Posterior vena cava (tissue), 2 donors: ENCODE results near the gene SNRNP40. TPM values are rescaled to one million over a fixed set of nuclear protein-coding genes. Genes with fewer than 3 reads are reported as not detected.

Experiments
- DNase-seq: peaks from one replicate; pipeline ENCODE4 v3.0.0-alpha.2; 2020; ENCODE audit warnings: low spot score
- intact Hi-C, 2 donors: fragments of 100-400 bp; cut with DNase I; formaldehyde crosslinking; loops; one replicate each; pipeline versions ENCODE4 v1.14.1 to v1.14.2; 2022 to 2023
- long read RNA-seq, 2 donors: library from polyadenylated mRNA; unstranded; transcript quantifications; one replicate each; pipeline ENCODE4 v2.0.0, GENCODE V29; 2020 to 2021
- total RNA-seq, 2 donors: library from RNA; stranded (reverse); fragmentation: NEBNext Ultra II Directional; extraction: Animal tissue kit (Norgen Biotek cat#: 25700); gene quantifications; one replicate each; pipeline ENCODE4 v1.2.1, GENCODE V29; 2021
- donor health status: DM: yes; HTN: yes; CAD: no.
- donor health status: DM: yes; HTN: yes; CAD: no.

Gene SNRNP40
- 10 to 100 TPM; 28.6 to 32.6 TPM for total RNA-seq
- long read RNA-seq, donor 1, transcript SNRNP40-201 (10 exons, 1,597 nt), result major isoform, 14 of 17 reads
- long read RNA-seq, donor 1, partial matches to known transcripts, result 0 of 17 reads
- long read RNA-seq, donor 1, other reads (novel, unspliced or antisense), result 3 of 17 reads
- long read RNA-seq, donor 2, transcript SNRNP40-201 (10 exons, 1,597 nt), result major isoform, 82 of 84 reads
- long read RNA-seq, donor 2, partial matches to known transcripts, result 0 of 84 reads
- long read RNA-seq, donor 2, other reads (novel, unspliced or antisense), result 2 of 84 reads

DNA sequence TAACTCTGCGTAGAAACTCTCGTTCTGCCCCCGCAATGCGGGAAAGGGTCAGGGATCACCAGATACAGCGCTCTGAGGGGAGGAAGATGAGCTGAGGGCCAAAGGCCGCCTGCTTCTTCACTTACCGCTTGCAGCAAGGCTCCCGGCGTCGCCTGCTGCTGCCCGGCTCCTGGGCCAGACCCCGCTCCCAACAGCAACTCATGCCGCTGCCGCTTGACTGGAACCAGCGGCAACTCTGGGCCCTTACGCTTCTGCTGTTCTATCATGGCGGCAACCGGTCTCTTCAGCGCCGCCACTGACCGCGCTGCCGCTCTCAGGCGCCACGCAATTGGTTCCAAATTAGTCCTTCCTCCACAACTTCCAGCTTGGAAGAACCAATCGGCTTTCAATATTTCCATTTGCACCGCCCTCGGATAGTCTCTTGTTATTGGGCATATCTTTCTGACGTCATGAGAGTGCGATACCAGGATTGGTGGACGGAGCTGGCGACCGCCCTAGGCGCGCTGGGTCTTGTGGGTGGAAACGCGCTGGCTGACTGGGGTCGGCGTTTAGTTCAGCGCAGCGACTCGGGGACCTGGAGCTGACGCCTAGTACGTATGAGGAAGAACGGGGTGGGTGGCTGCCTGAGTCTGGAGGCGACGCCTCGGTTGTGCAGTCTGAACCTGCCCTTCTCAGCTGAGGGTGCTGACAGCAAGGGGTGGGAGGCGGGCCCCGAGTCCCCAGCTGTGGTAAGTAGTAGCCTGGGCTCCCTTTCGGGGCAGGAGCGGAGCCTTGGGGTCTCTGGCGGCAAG lies at the start of gene SNRNP40, which contains the start of gene ZCCHC17:
SNRNP40 (minus strand) TSS at position 303 of the 791 bp plus-strand sequence; CDS start at position 266, 37 bp downstream.
ZCCHC17 (plus strand) TSS at position 547 of the 791 bp plus-strand sequence. CDS start 13,067 bp downstream, outside the sequence.
- intact Hi-C loops, result no loop called here
- peak; percentile 97 for DNase-seq

- intact Hi-C loops, result no loop called here
- DNase-seq, result no peak
These were observed 49.0 kb upstream of the SNRNP40 start for GRCh38 chr1:31345635-31346034.

DNA sequence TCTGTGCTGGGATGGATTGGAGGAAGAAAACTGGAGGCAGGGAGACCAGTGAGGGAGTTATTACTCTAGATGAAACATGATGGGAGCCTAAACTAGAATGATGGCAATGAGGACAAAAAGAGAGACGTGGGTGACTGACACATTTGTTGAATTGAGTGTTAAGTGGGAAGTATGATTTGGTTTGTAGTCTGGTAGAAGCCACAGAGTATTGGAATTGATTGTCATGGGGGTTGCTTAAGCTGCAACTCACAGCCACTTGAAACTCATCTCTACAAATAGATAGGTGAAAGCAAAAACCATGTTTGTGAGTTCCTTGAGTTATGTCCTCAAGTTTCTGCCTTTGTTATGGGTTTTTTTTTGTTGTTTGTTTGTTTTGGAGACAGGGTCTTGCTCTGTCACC lies 47.9 kb upstream of the SNRNP40 start:
- DNase-seq, result no peak
- intact Hi-C loops, result no loop called here

DNA sequence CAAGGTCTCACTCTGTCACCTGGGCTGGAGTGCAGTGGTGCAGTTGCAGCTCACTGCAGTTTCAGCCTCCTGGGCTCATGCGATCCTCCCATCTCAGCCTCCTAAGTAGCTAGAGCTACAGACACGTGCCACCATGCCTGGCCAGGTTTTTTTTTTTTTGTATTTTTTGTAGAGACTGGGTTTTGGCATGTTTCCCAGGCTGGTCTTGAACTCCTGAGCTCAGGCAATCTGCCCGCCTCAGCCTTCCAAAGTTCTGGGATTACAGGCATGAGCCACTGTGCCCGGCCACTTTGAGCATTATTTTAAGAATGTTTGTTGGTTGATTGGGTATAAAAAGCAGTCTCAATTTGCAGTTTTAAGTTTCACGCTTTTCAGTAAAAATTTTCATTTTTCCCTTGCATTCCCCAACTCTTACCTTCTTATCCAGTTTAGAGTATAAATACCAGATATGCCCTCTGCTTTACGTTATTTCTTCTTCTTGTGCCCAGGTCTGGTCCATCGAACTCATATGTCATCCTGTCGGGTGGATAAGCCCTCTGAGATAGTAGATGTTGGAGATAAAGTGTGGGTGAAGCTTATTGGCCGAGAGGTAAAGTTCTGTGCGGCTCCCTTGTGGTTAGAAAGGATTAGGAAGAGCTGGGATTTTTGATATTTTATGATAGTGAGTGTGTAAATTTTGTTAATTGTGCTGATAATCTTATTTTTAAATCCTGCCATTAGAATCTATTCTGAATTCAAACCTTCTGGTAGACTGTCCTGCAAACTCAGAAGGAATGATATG lies 40.3 kb upstream of the SNRNP40 start:
- no peak for DNase-seq
- intact Hi-C loops, result no loop called here

GRCh38 chr1:31335007-31335406 lies 38.4 kb upstream of the SNRNP40 start:
- intact Hi-C loops, result no loop called here
- no peak for DNase-seq

GRCh38 chr1:31327381-31327780 lies 30.8 kb upstream of the SNRNP40 start:
- no peak for DNase-seq
- intact Hi-C loops, result no loop called here

GRCh38 chr1:31326461-31326860 lies 29.9 kb upstream of the SNRNP40 start:
- DNase-seq, result no peak
- intact Hi-C loops, result no loop called here

GRCh38 chr1:31324992-31325391 lies 28.4 kb upstream of the SNRNP40 start:
- DNase-seq, result no peak
- intact Hi-C loops, result no loop called here

DNA sequence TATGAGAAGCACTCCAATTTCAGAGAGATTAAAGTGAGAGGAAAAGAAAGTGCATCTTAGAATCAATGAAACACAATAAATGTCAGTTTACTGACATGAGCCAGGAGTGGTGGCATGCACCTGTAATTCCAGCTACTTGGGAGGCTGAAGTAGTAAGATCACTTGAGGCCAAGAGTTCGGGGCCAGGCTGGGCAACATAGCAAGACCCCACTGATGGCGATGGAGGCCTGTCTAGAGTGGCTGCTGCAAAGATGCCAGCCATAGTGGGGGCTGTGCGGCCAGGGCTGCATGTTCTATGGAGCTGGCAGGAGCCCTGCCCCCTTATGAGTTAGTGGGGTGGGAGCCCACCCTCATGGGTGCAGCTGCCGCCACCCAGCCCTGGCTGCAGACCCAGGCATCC lies 27.5 kb upstream of the SNRNP40 start:
- DNase-seq, result no peak
- intact Hi-C loops, result no loop called here

GRCh38 chr1:31318146-31318545 lies 21.6 kb upstream of the SNRNP40 start:
- intact Hi-C loops, result no loop called here
- DNase-seq, result no peak

- DNase-seq, result no peak
- intact Hi-C loops, result no loop called here
These were observed 19.3 kb upstream of the SNRNP40 start for GRCh38 chr1:31315902-31316301.

DNA sequence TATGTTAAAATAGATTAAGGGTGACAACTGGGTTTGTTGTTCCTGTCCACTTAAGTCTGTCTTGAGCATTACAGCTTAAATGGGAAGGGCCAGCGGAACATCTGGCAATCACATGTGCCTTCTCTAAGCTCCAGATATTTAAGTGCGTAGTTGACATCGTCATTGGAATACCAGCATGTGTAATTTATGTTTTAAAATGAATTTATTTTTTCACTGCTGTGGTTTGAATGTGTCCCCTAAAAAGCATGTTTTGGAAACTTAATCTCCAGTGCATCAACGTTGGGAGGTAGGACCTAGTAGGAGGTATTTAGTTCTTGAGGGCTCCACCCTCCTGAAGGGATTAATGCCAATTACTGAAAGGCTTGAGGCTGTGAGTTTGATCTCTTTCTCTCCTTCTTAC lies 13.6 kb upstream of the SNRNP40 start:
- intact Hi-C loops, result no loop called here

GRCh38 chr1:31308036-31308435 lies 11.4 kb upstream of the SNRNP40 start:
- intact Hi-C loops, result loop anchor here in 1 of 2 donors (10.0 kb wide), 1 partner anchor 503 kb away; no protein-coding TSS in a partner anchor
- no peak for DNase-seq

More for the DNA sequence above, 13.6 kb upstream of the SNRNP40 start:
- DNase-seq, result no peak

- intact Hi-C loops, result loop anchor here in 1 of 2 donors (10.0 kb wide), 1 partner anchor 501 kb away; no protein-coding TSS in a partner anchor
- no peak for DNase-seq
These were observed 9.7 kb upstream of the SNRNP40 start for GRCh38 chr1:31306278-31306677.

GRCh38 chr1:31302709-31303441 lies 6.3 kb upstream of the SNRNP40 start:
- intact Hi-C loops, result loop anchor here in 1 of 2 donors (10.0 kb wide), 1 partner anchor 498 kb away; no protein-coding TSS in a partner anchor

GRCh38 chr1:31300193-31300592 lies 3.6 kb upstream of the SNRNP40 start:
- intact Hi-C loops, result loop anchor here in 1 of 2 donors (10.0 kb wide), 1 partner anchor 495 kb away; no protein-coding TSS in a partner anchor
- DNase-seq, result no peak

More at GRCh38 chr1:31302709-31303441, 6.3 kb upstream of the SNRNP40 start:
- no peak for DNase-seq

GRCh38 chr1:31299365-31299764 lies 2.8 kb upstream of the SNRNP40 start:
- DNase-seq, result no peak
- intact Hi-C loops, result no loop called here

DNA sequence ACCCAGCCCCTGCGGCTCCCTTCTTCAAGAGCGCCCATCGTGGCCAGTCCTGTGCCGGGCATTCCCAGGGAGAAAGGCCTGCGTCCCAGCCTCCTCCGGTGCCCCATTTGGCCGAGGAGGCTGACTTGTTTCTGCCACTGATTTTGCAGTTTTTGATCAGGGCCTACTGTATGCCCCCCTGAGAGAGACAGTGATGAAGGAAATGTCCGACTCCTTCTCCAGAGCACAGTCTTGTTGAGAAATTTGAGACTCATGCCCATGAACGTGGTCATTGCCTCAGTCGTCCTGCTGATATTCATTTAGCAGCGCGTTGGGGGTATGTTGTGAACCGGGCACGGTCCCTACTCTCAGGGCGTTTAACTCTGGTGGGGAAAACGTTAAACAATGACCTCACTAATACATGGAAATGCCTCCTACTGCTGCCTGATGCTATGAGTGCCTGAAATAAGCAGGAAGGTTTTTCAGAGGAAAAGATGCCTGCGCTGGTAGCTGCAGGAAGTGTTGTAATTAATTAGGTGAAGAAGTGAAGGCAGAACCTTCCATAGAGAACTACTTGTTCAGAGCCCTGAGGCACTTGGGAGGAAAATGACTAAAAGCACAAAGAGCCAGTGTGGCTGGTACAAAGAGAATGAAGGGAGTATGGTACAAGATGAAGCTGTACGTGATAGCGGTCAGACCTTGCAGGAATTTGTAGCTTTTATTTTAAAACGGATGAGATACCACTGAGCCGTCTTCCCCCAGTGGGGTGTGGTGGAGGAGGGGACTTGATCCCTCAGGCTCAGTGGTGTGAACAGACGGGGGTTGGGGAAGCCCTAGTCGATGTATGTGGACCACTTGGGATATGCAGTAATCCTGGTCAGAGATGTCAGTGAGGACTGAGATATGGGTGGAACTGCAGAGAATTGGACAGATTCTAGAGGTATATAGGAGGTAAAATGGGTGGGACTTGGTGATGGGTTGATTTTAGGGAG lies 974 bp upstream of the SNRNP40 start:
- intact Hi-C loops, result no loop called here
- no peak for DNase-seq
